Gastroesophageal sphincter (tissue), 3 donors: ENCODE measurements around the gene APOL2.
"Not testable (repeated sequence)": the region's sequence is repeated elsewhere in the genome, so short reads cannot be mapped to it uniquely, and the experiment has no call there.

Source experiments
- CTCF ChIP-seq, 4 experiments: fragments of 200-600 bp in 2 of 4; fragments of 450-650 bp in 2 of 4; sonication (generic) in 1 of 4; IDR thresholded peaks; one replicate each; pipeline ENCODE4 v1.5.1; 2017 to 2019; ENCODE audit warnings: antibody characterized with exemption in 4 of 4, mild to moderate bottlenecking in 2 of 4, moderate library complexity in 2 of 4
- EP300 ChIP-seq: sonication (generic); formaldehyde crosslinking; IDR thresholded peaks from one replicate; pipeline ENCODE4 v1.6.1; 2017; ENCODE audit warnings: antibody characterized with exemption, mild to moderate bottlenecking
- POLR2A ChIP-seq, 2 donors: fragments of 450-650 bp; IDR thresholded peaks; one replicate each; pipeline ENCODE4 v1.6.1; 2017; ENCODE audit warnings: antibody characterized with exemption in 2 of 2, mild to moderate bottlenecking in 2 of 2, moderate library complexity in 1 of 2
- POLR2AphosphoS5 ChIP-seq: sonication (generic); formaldehyde crosslinking; IDR thresholded peaks from one replicate; pipeline ENCODE4 v1.6.1; 2017; ENCODE audit warnings: antibody characterized with exemption

- TF ChIP-seq CTCF (IDR thresholded peaks at IDR 0.05); POLR2A (IDR thresholded peaks at IDR 0.05); EP300; POLR2AphosphoS5: not testable (repeated sequence)
These were observed 38.3 kb downstream of the APOL2 start for GRCh38 chr22:36201025-36201424.
